ENCODE data around the gene WDR53. TPM values are rescaled to one million over a fixed set of nuclear protein-coding genes. Genes with fewer than 3 reads are reported as not detected.
A peak's percentile ranks its signal among the peaks of the same experiment; 100 is the strongest.

WDR53 gene
- total and polyA plus RNA-seq, 9 of the 15 experiments (the other 6 are each of a cell fraction or from before 2014, with no cell fraction given), result 13.0 to 34.5 (median 20.9) TPM

GRCh38 chr3:196528639-196529233, 39.6 kb downstream of the WDR53 start (continued):
- TF ChIP-seq ZNF778 (CRISPR knock-in tag; IDR thresholded peaks at IDR 0.05) (no peak), PRMT5 (CRISPR knock-in tag; IDR thresholded peaks at IDR 0.05) (no peak), ZNF780A (CRISPR knock-in tag; IDR thresholded peaks at IDR 0.05) (no peak), BACH1 (tag; IDR thresholded peaks at IDR 0.05) (no peak), ATF2 (CRISPR knock-in tag; IDR thresholded peaks at IDR 0.05) (no peak), CLOCK (CRISPR knock-in tag; IDR thresholded peaks at IDR 0.05; ENCODE audit: borderline replicate concordance) (no peak), PTBP1 (IDR thresholded peaks at IDR 0.05; ENCODE audit: low read depth, low read length) (no peak), KHSRP (IDR thresholded peaks at IDR 0.05) (no peak), TEAD4 (IDR thresholded peaks at IDR 0.05; ENCODE audit: low read length) (no peak), TEAD4 (CRISPR knock-in tag; IDR thresholded peaks at IDR 0.05; ENCODE audit: borderline replicate concordance) (no peak), MYC (IDR thresholded peaks at IDR 0.05; ENCODE audit: low read depth, low read length) (peak; percentile 70; the same call in 1 of the 2 replicates), MYC (CRISPR knock-in tag; IDR thresholded peaks at IDR 0.05; ENCODE audit: borderline replicate concordance, low read depth) (no peak), ZNF263 (CRISPR knock-in tag; IDR thresholded peaks at IDR 0.05; ENCODE audit: borderline replicate concordance) (no peak; the same call in 1 of the 2 replicates)
- TF ChIP-seq, protein P1, sequence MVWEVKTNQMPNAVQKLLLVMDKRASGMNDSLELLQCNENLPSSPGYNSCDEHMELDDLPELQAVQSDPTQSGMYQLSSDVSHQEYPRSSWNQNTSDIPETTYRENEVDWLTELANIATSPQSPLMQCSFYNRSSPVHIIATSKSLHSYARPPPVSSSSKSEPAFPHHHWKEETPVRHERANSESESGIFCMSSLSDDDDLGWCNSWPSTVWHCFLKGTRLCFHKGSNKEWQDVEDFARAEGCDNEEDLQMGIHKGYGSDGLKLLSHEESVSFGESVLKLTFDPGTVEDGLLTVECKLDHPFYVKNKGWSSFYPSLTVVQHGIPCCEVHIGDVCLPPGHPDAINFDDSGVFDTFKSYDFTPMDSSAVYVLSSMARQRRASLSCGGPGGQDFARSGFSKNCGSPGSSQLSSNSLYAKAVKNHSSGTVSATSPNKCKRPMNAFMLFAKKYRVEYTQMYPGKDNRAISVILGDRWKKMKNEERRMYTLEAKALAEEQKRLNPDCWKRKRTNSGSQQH (CRISPR knock-in tag; IDR thresholded peaks at IDR 0.05), result no peak
- TF ChIP-seq, protein P2, sequence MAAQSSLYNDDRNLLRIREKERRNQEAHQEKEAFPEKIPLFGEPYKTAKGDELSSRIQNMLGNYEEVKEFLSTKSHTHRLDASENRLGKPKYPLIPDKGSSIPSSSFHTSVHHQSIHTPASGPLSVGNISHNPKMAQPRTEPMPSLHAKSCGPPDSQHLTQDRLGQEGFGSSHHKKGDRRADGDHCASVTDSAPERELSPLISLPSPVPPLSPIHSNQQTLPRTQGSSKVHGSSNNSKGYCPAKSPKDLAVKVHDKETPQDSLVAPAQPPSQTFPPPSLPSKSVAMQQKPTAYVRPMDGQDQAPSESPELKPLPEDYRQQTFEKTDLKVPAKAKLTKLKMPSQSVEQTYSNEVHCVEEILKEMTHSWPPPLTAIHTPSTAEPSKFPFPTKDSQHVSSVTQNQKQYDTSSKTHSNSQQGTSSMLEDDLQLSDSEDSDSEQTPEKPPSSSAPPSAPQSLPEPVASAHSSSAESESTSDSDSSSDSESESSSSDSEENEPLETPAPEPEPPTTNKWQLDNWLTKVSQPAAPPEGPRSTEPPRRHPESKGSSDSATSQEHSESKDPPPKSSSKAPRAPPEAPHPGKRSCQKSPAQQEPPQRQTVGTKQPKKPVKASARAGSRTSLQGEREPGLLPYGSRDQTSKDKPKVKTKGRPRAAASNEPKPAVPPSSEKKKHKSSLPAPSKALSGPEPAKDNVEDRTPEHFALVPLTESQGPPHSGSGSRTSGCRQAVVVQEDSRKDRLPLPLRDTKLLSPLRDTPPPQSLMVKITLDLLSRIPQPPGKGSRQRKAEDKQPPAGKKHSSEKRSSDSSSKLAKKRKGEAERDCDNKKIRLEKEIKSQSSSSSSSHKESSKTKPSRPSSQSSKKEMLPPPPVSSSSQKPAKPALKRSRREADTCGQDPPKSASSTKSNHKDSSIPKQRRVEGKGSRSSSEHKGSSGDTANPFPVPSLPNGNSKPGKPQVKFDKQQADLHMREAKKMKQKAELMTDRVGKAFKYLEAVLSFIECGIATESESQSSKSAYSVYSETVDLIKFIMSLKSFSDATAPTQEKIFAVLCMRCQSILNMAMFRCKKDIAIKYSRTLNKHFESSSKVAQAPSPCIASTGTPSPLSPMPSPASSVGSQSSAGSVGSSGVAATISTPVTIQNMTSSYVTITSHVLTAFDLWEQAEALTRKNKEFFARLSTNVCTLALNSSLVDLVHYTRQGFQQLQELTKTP (IDR thresholded peaks at IDR 0.05; ENCODE audit: low read depth in 1 of 2, partially characterized antibody in 2 of 2), result no peak
- TF ChIP-seq, protein P3, sequence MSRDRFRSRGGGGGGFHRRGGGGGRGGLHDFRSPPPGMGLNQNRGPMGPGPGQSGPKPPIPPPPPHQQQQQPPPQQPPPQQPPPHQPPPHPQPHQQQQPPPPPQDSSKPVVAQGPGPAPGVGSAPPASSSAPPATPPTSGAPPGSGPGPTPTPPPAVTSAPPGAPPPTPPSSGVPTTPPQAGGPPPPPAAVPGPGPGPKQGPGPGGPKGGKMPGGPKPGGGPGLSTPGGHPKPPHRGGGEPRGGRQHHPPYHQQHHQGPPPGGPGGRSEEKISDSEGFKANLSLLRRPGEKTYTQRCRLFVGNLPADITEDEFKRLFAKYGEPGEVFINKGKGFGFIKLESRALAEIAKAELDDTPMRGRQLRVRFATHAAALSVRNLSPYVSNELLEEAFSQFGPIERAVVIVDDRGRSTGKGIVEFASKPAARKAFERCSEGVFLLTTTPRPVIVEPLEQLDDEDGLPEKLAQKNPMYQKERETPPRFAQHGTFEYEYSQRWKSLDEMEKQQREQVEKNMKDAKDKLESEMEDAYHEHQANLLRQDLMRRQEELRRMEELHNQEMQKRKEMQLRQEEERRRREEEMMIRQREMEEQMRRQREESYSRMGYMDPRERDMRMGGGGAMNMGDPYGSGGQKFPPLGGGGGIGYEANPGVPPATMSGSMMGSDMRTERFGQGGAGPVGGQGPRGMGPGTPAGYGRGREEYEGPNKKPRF (IDR thresholded peaks at IDR 0.05; ENCODE audit: low read depth, low read length), result no peak
